PC-9 (cell line): Measurements from ENCODE around the gene MAP4K4.
A peak's percentile ranks its signal among the peaks of the same experiment; 100 is the strongest.

ENCODE experiments used
- CTCF ChIP-seq: fragments of 200-600 bp; sonication (generic); conservative IDR thresholded peaks from 2 replicates; pipeline ENCODE4 v1.6.1; 2017; ENCODE audit warnings: mixed run types, antibody characterized with exemption, mild to moderate bottlenecking, moderate library complexity
- EZH2 ChIP-seq: fragments of 200-600 bp; sonication (generic); IDR thresholded peaks from 2 replicates; pipeline ENCODE4 v1.8.0; 2017; ENCODE audit warnings: antibody characterized with exemption, low read depth

GRCh38 chr2:101883860-101884259 lies 186.4 kb downstream of the MAP4K4 start:
- TF ChIP-seq CTCF (peak; percentile 74), EZH2 (no peak)
